ENCODE measurements around the gene CD180.

CD180 gene

GRCh38 chr5:67201897-67202549 is 5.4 kb upstream of the CD180 start:
- H4K20me1 ChIP-seq (ENCODE audit: insufficient read depth) = no peaks in the 10 kb centered on the region
- no peaks in the 10 kb centered on the region for H3K27me3 ChIP-seq (ENCODE audit: insufficient read depth, low read depth)
- no peak overlapping the region for H3K4me2 ChIP-seq
- H2AFZ ChIP-seq (ENCODE audit: low read depth) = no peak overlapping the region
- H3K79me2 ChIP-seq (ENCODE audit: insufficient read depth, low read depth) = no peaks in the 10 kb centered on the region
- H3K4me1 ChIP-seq (ENCODE audit: low read depth, poor library complexity, severe bottlenecking) = peaks cover 46% of the 10 kb centered on the region
- H3K27ac ChIP-seq = no peak overlapping the region
- no peak for TF ChIP-seq CTCF (conservative IDR thresholded peaks at IDR 0.05; ENCODE audit: low read depth, low read length)
- no peak overlapping the region for H3K4me3 ChIP-seq (IDR thresholded peaks at IDR 0.05; ENCODE audit: insufficient read depth, low read depth, low read length)
- H3K9ac ChIP-seq = no peak overlapping the region
- H3K36me3 ChIP-seq (ENCODE audit: insufficient read depth) = no peaks in the 10 kb centered on the region

DNA sequence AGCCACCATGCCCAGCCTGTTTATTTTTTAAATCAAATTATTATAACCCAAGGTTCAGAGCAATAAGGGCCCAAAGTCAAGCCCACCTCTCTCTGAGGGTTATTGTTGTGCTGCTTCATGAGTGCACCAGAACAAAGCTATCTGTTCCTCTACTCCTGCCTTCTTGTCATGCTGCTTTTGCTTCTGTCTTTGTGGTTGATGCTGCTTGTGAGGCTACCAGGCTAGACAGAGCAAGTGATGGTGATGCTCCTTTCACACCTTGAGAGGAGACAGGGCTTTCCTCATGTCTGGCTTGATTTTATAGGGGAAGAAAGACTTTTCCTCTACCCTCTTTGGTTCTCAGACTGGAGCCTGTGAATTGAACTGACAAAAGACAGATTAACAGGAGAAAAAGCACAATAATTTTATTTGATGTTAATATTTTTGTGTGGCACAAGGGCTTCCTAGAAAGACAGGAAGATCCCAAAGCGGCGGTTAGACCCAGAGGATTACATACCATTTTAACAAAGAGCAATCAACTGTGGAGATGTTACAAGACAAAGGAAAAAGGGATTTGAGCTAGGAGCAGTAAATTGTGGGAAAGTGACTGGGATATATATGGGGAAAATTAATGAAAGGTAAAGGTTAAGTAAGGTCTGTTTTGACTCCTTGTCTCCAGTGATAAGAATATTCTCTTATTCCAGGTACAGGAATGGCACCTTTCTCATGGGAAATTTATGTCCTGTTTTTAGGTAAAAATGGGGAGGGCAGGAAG is 4.4 kb upstream of the CD180 start:
- Histone ChIP-seq H3K27ac (no peak overlapping the region), H3K4me3 (IDR thresholded peaks at IDR 0.05; ENCODE audit: insufficient read depth, low read depth, low read length) (no peak overlapping the region), H3K4me1 (ENCODE audit: low read depth, poor library complexity, severe bottlenecking) (peaks cover 37% of the 10 kb centered on the region), H2AFZ (ENCODE audit: low read depth) (no peak overlapping the region), H3K36me3 (ENCODE audit: insufficient read depth) (no peaks in the 10 kb centered on the region), H3K4me2 (no peak overlapping the region), H3K9ac (no peak overlapping the region), H3K27me3 (ENCODE audit: insufficient read depth, low read depth) (no peaks in the 10 kb centered on the region), H4K20me1 (ENCODE audit: insufficient read depth) (no peaks in the 10 kb centered on the region), H3K79me2 (ENCODE audit: insufficient read depth, low read depth) (no peaks in the 10 kb centered on the region)
- no peak for TF ChIP-seq CTCF (conservative IDR thresholded peaks at IDR 0.05; ENCODE audit: low read depth, low read length)

- no peaks in the 10 kb centered on the region for H4K20me1 ChIP-seq (ENCODE audit: insufficient read depth)
- H3K36me3 ChIP-seq (ENCODE audit: insufficient read depth) = no peaks in the 10 kb centered on the region
- no peak overlapping the region for H3K4me2 ChIP-seq
- no peak for TF ChIP-seq CTCF (conservative IDR thresholded peaks at IDR 0.05; ENCODE audit: low read depth, low read length)
- H3K27me3 ChIP-seq (ENCODE audit: insufficient read depth, low read depth) = no peaks in the 10 kb centered on the region
- no peaks in the 10 kb centered on the region for H3K79me2 ChIP-seq (ENCODE audit: insufficient read depth, low read depth)
- no peak overlapping the region for H3K9ac ChIP-seq
- H3K4me3 ChIP-seq (IDR thresholded peaks at IDR 0.05; ENCODE audit: insufficient read depth, low read depth, low read length) = no peak overlapping the region
- no peak overlapping the region for H2AFZ ChIP-seq (ENCODE audit: low read depth)
- H3K27ac ChIP-seq = no peak overlapping the region
- H3K4me1 ChIP-seq (ENCODE audit: low read depth, poor library complexity, severe bottlenecking) = peaks cover 26% of the 10 kb centered on the region
Observed at GRCh38 chr5:67199859-67200258, 3.3 kb upstream of the CD180 start.

- Histone ChIP-seq H2AFZ (ENCODE audit: low read depth) (no peak overlapping the region), H4K20me1 (ENCODE audit: insufficient read depth) (no peaks in the 10 kb centered on the region), H3K4me2 (no peak overlapping the region), H3K27me3 (ENCODE audit: insufficient read depth, low read depth) (no peaks in the 10 kb centered on the region), H3K4me1 (ENCODE audit: low read depth, poor library complexity, severe bottlenecking) (peaks cover 16% of the 10 kb centered on the region), H3K36me3 (ENCODE audit: insufficient read depth) (no peaks in the 10 kb centered on the region), H3K79me2 (ENCODE audit: insufficient read depth, low read depth) (no peaks in the 10 kb centered on the region), H3K27ac (no peak overlapping the region), H3K9ac (no peak overlapping the region), H3K4me3 (IDR thresholded peaks at IDR 0.05; ENCODE audit: insufficient read depth, low read depth, low read length) (no peak overlapping the region)
- no peak for TF ChIP-seq CTCF (conservative IDR thresholded peaks at IDR 0.05; ENCODE audit: low read depth, low read length)
Observed at GRCh38 chr5:67198917-67199316, 2.3 kb upstream of the CD180 start.
